ENCODE results near the gene STUM.
"Not testable (repeated sequence)": the region's sequence is repeated elsewhere in the genome, so short reads cannot be mapped to it uniquely, and the experiment has no call there.

Gene STUM

GRCh38 chr1:226548256-226549093 is at the start of gene STUM:
TSS of gene STUM (plus strand) at chr1:226548764. CDS start at chr1:226548905, 141 bp downstream.
- DNase-seq (ENCODE audit: low read depth in 2 of 2), result peak in 1 of 2 donors; percentile 43
- H3K4me3 ChIP-seq (replicated peaks in 1 of 2; ENCODE audit: low read depth in 2 of 2, low read length in 2 of 2), result peak within 1 kb of the TSS; percentile 26 to 39
- no peak for TF ChIP-seq CTCF (IDR thresholded peaks at IDR 0.05; ENCODE audit: low read depth, low read length)

DNA sequence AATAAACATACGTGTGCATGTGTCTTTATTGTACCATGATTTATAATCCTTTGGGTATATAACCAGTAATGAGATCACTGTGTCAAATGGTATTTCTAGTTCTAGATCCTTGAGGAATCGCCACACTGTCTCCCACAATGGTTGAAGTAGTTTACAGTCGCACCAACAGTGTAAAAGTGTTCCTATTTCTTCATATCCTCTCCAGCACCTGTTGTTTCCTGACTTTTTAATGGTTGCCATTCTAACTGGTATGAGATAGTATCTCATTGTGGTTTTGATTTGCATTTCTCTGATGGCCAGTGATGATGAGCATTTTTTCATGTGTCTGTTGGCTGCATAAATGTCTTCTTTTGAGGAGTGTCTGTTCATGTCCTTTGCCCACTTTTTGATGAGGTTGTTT is 48.9 kb upstream of the STUM start:
- H3K4me3 ChIP-seq (replicated peaks in 1 of 2; ENCODE audit: low read depth in 2 of 2, low read length in 2 of 2); DNase-seq (ENCODE audit: low read depth in 2 of 2): not testable (repeated sequence)

DNA sequence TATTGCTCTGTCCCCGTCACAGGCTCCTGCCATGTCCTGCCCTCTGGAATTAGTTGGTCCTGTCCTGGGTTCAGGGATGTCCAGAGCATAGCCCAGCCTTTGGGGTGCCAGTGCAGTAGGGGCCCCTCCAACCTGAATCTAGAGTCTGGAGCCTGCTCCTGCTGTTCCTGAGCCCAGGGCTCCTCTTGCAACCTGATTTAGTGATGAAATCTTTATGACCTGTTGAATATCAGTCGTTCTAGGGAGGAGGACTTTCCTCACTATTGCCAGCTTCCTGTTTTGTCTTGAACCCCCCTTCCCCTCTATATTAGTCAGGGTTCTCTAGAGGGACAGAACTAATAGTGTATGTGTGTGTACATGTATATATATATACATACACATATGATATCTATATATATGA is 42.5 kb upstream of the STUM start:
- H3K4me3 ChIP-seq (replicated peaks in 1 of 2; ENCODE audit: low read depth in 2 of 2, low read length in 2 of 2), result no peak overlapping the region
- no peak for DNase-seq (ENCODE audit: low read depth in 2 of 2)
- no peak for TF ChIP-seq CTCF (IDR thresholded peaks at IDR 0.05; ENCODE audit: low read depth, low read length)

GRCh38 chr1:226506921-226507320 is 41.6 kb upstream of the STUM start:
- no peak for DNase-seq (ENCODE audit: low read depth in 2 of 2)
- TF ChIP-seq CTCF (IDR thresholded peaks at IDR 0.05; ENCODE audit: low read depth, low read length), result no peak
- no peak overlapping the region for H3K4me3 ChIP-seq (replicated peaks in 1 of 2; ENCODE audit: low read depth in 2 of 2, low read length in 2 of 2)

DNA sequence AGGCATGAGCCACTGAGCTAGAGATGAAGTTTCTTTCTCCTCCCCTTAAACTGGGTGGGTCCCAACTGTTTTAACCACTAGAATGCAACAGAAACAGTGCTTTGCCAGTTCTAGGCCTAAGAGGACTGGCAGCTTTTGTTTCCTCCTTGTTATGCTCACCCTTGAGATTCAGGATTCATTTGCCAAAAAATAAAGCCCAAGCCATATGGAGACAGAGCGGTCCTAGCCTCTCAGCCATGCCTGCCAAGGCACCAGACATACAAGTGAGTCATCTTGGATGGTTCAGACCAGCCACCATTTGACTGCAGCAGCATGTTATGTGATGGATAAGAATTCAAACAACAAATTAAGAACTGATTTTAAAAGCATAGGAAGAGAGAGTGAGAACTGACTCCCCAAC is 38.1 kb upstream of the STUM start:
- no peak for TF ChIP-seq CTCF (IDR thresholded peaks at IDR 0.05; ENCODE audit: low read depth, low read length)
- H3K4me3 ChIP-seq (replicated peaks in 1 of 2; ENCODE audit: low read depth in 2 of 2, low read length in 2 of 2), result no peak overlapping the region
- DNase-seq (ENCODE audit: low read depth in 2 of 2), result peak; percentile 8 to 20

- TF ChIP-seq CTCF (IDR thresholded peaks at IDR 0.05; ENCODE audit: low read depth, low read length), result no peak
- no peak for DNase-seq (ENCODE audit: low read depth in 2 of 2)
- H3K4me3 ChIP-seq (replicated peaks in 1 of 2; ENCODE audit: low read depth in 2 of 2, low read length in 2 of 2), result no peak overlapping the region
These were observed 37.3 kb upstream of the STUM start for GRCh38 chr1:226511296-226511695.

- no peak for TF ChIP-seq CTCF (IDR thresholded peaks at IDR 0.05; ENCODE audit: low read depth, low read length)
- no peak for DNase-seq (ENCODE audit: low read depth in 2 of 2)
These were observed 36.4 kb upstream of the STUM start for GRCh38 chr1:226512076-226512728.

More at GRCh38 chr1:226512076-226512728, 36.4 kb upstream of the STUM start:
- no peak overlapping the region for H3K4me3 ChIP-seq (replicated peaks in 1 of 2; ENCODE audit: low read depth in 2 of 2, low read length in 2 of 2)

All from cardiac fibroblast (primary cell).